Stimulated activated CD8-positive, alpha-beta memory T cell treated with anti-CD3 and anti-CD28 coated beads, Interleukin-7, amount 100 ng/mL, for 1 hour (primary cell): ENCODE results near the gene TDRD15.
"Not testable (repeated sequence)": the region's sequence is repeated elsewhere in the genome, so short reads cannot be mapped to it uniquely, and the experiment has no call there.

Source experiments
- DNase-seq, 2 donors: peaks; one replicate each; pipeline ENCODE4 v3.0.0-alpha.2; 2020; ENCODE audit warnings: low read depth in 2 of 2

TDRD15 gene

GRCh38 chr2:21123473-21124393 is at the start of gene TDRD15:
TDRD15 (plus strand) TSS chr2:21123968; CDS start chr2:21137468, 13,500 bp downstream.
- no peak for DNase-seq

- no peak for DNase-seq
Observed at GRCh38 chr2:21078296-21078695, 45.5 kb upstream of the TDRD15 start.

- no peak for DNase-seq
Observed at GRCh38 chr2:21083482-21083881, 40.3 kb upstream of the TDRD15 start.

- DNase-seq: no peak
Observed at GRCh38 chr2:21084401-21084800, 39.4 kb upstream of the TDRD15 start.

GRCh38 chr2:21092308-21092869 is 31.4 kb upstream of the TDRD15 start:
- DNase-seq: no peak

- DNase-seq: no peak
Observed at GRCh38 chr2:21095178-21095577, 28.6 kb upstream of the TDRD15 start.

GRCh38 chr2:21095714-21096113 is 28.1 kb upstream of the TDRD15 start:
- no peak for DNase-seq

GRCh38 chr2:21096458-21096857 is 27.3 kb upstream of the TDRD15 start:
- no peak for DNase-seq

GRCh38 chr2:21097331-21097730 is 26.4 kb upstream of the TDRD15 start:
- no peak for DNase-seq

- no peak for DNase-seq
Observed at GRCh38 chr2:21098294-21098693, 25.5 kb upstream of the TDRD15 start.

GRCh38 chr2:21099281-21099907 is 24.4 kb upstream of the TDRD15 start:
- DNase-seq: no peak

- not testable (repeated sequence) for DNase-seq
Observed at GRCh38 chr2:21101514-21102155, 22.1 kb upstream of the TDRD15 start.

GRCh38 chr2:21102356-21102755 is 21.4 kb upstream of the TDRD15 start:
- no peak for DNase-seq

GRCh38 chr2:21103274-21103891 is 20.4 kb upstream of the TDRD15 start:
- DNase-seq: no peak

GRCh38 chr2:21104030-21104660 is 19.6 kb upstream of the TDRD15 start:
- no peak for DNase-seq

GRCh38 chr2:21111012-21111411 is 12.8 kb upstream of the TDRD15 start:
- no peak for DNase-seq

GRCh38 chr2:21117688-21118087 is 6.1 kb upstream of the TDRD15 start:
- no peak for DNase-seq

GRCh38 chr2:21118302-21118920 is 5.4 kb upstream of the TDRD15 start:
- no peak for DNase-seq

- no peak for DNase-seq
Observed at GRCh38 chr2:21131861-21132260, 8.1 kb downstream of the TDRD15 start.

GRCh38 chr2:21135585-21135984 is 11.8 kb downstream of the TDRD15 start:
- no peak for DNase-seq

- no peak for DNase-seq
Observed at GRCh38 chr2:21142149-21142548, 18.4 kb downstream of the TDRD15 start.
